SH-SY5Y (cell line): ENCODE measurements around the gene TNS1.

Experiments
- GATA2 ChIP-seq: IDR thresholded peaks from 2 replicates; pipeline ENCODE4 v1.6.1; 2011; ENCODE audit warnings: mild to moderate bottlenecking, low read depth, low read length
- GATA3 ChIP-seq: IDR thresholded peaks from 2 replicates; pipeline ENCODE4 v1.6.1; 2011; ENCODE audit warnings: low read depth, mild to moderate bottlenecking, low read length, moderate library complexity

- no peak for TF ChIP-seq GATA2
- TF ChIP-seq GATA3, result no peak
Observed at GRCh38 chr2:217797661-217798069, 205.1 kb downstream of the TNS1 start.
